Measurements from ENCODE around the gene FAM240A.

- no peak for TF ChIP-seq CTCF (conservative IDR thresholded peaks at IDR 0.05; ENCODE audit: low read depth, low read length)
- TF ChIP-seq EZH2 (IDR thresholded peaks at IDR 0.05; ENCODE audit: low read length, unreplicated experiment) = no peak
- TF ChIP-seq EZH2phosphoT487 (IDR thresholded peaks at IDR 0.05; ENCODE audit: borderline replicate concordance, low read length) = no peak
Observed at GRCh38 chr3:46673151-46674030, 61.1 kb downstream of the FAM240A start.

Data from PC-3 (cell line).